GM21447 (cell line): ENCODE data around the gene LYPD1.

Experiments
- ATAC-seq: cut with Tn5 transposase; IDR thresholded peaks from one replicate; pipeline ENCODE4 v1.9.1; 2021; ENCODE audit not compliant: unreplicated experiment

Gene LYPD1

DNA sequence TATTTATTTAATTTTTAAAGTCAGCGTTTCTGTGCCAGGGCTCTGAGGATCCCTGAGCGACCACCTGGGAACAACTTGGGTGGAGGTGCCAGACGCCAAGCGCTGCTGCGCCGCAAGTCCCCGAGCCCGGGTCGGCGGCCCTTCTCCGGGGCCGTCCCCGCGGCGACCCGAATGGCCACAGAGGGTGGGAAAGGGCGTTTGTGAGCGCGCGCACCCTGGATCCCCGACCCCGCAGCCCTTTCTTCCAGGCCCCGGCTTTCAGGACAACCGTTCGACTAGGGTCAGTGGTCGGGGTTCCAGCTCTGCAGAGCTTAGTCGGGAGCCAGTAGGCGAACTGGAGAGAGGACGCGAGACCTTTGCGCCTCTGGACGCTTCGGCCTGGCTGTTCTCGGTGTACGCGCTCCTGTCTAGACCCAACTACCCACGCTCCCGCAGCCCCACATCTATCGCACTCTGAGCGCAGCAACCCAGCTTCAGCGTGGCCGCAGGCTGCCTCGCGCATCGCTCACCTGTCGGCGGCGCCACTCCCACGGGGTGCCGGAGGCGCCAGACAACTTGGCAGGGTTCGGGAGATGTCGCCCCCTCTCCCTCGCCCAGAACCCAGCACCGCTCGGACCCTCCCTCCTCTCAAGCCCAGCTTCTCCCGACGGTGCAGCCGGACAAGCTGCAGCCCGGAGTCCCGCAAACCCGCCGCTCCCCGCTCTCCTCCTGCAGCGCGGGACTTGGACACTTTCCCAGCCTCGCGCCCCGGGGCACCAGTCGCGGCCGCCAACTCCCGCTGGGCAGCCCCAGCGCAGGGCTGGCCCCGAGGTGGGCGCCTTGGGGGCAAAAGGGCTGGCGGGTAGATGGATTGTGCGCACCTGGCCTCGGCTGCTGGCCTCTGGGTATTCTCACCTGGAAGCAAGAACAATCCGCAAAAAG, 758 bp downstream of the LYPD1 start:
- no peak for ATAC-seq

DNA sequence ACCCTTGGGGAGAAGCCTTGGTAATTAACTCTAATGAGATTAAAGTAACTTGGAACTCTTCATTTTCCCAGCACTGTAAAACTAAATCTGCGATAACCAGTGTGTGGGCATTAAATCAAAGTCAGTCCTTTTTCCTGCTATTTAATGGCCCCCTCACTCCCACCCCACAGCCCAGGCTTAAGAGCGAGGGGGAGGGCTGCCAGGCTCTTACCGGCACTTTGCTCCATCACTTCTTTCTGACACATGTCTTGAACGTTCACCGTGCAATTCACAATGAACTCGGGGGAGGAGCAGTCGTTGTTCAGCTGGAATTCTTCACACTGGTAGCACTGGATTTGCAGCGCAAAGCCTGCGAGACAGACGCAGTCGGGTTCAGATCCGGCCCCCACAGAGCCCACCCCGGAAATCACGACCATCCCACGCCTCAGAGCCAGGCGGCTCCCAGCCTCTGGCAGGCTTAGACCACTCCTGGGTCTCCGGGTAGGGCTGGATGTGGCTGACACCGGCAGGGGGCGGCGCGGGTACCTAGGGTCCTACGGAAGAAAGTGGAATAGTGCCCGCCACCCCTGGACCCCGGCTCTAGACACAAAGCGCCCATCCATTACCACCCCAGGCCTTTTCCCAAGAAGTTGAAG, 1.7 kb downstream of the LYPD1 start:
- ATAC-seq = no peak

DNA sequence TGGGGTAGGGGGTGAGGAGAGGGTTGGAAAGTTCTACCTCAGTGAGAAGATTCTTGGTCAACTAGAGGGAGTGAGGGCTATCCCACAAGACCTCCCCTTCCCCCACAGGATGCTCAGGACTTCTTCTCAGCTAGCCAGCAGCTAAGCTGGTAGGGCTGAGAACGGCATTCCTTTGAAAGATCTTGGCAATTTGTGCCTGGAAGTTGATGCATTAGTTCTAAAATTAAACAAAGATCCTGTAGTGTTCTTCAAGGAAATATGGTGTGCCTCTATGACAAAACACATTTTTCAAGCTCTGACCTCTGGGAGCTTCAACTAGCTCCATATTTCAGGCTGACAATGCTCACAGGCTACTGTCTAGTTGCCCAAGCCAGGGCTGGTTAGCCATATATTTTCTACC, 2.3 kb downstream of the LYPD1 start:
- no peak for ATAC-seq

- ATAC-seq = no peak
These were observed 4.4 kb downstream of the LYPD1 start for GRCh38 chr2:132665401-132666140.

- ATAC-seq = no peak
These were observed 5.9 kb downstream of the LYPD1 start for GRCh38 chr2:132664096-132664495.

DNA sequence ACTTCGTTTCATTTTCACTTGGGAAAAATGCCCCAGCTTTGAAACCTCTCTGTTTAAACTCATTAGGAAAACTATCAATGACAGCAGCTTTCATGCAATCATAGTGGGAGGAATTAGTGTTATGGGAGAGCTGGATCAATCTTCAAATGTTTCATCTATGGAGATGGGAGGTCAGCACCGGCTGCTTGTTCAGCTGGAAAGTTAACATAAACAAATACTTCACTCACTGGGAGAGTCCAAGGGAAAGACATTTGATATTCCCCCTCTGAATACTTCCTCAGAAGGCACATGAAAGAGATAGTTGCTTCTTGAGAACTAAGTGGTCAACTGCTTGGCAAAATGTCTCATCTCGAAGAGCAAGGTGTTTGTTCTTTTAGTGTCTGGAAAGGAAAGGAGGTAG, 7.3 kb downstream of the LYPD1 start:
- no peak for ATAC-seq

DNA sequence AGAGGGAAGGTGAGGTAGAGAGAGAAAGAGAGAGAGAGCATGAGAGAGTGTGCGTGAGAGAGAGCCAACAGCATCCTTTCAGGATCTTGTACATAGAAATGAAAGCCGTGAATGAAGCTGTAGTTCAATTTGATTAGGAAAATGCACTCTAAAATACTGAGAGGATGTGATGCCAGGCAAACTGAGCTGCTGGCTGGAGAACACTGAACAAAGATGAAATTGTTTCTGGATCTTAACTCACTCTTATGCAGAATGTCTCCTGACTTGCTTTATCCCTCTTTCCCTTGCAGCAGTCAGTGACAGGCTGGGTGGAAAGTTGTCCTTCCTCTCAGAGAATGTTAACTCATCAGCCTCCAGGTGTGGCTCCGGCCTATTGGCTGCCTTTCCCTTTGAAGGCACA, 10.7 kb downstream of the LYPD1 start:
- no peak for ATAC-seq

GRCh38 chr2:132656266-132656975, 13.6 kb downstream of the LYPD1 start:
- ATAC-seq = no peak

DNA sequence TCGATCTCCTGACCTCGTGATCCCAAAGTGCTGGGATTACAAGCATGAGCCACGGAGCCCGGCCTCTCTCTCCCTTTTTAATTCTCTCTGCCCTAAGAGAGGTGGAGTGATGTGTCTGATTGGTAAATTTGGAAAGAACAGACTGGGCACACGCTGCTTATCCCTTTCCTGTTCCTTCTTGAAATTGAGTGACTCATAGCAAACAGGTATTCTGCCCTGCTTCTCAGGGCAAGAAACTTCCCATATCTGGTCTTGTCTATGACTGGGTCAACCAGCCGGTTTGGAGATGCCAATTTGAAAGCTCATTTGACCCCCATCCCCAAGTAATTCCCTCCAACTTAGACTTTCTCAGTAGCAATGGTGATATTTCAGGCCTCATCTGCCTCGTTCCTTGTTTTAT, 15.0 kb downstream of the LYPD1 start:
- no peak for ATAC-seq

- no peak for ATAC-seq
These were observed 15.7 kb downstream of the LYPD1 start for GRCh38 chr2:132654335-132654734.

DNA sequence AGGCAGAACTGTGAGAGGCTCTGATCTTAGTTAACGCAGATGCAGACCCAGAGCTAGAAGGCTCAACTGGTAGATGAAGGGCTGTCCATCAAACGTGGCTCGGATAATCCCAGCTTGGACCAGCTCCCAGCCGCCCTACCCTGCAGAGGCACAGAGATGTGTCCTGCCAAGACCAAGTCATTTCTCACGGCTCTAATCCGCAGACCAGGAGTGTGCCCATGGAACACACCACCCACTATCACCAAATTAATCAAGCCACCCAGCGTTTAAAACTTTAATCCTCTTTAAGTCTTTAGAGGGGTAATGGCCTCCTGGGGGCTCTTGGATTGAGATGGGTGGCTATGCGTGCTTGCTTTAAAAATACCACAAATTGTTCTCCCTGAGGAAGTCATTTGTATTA, 17.5 kb downstream of the LYPD1 start:
- ATAC-seq = no peak

- ATAC-seq = no peak
These were observed 18.6 kb downstream of the LYPD1 start for GRCh38 chr2:132651115-132652045.

DNA sequence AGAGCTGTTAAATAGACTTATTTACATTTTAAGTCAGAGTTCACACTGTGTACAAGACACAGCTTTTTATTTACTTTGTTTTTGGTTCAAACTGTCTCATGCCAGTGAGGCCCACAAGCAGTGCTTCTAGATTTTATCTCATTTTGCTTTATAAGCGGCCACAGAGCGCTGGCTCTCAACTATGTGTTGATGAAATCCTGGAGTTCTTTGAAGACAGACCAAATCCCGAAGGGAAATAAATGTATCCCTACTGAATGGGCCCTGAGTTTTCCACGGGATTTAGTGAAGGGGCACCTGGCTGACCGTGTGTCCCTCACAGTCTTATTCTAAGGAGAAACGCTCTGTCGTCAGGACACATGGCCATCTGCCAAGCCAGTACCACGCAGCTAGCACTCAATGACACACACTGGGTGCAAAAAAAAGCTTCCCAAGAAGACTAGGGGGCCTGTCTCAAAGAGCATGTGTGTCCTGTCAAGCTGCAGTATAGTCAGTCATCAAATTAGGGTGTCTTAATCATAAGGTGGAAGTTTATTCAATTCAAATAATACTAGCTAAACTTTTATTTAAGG, 23.4 kb downstream of the LYPD1 start:
- ATAC-seq = no peak

DNA sequence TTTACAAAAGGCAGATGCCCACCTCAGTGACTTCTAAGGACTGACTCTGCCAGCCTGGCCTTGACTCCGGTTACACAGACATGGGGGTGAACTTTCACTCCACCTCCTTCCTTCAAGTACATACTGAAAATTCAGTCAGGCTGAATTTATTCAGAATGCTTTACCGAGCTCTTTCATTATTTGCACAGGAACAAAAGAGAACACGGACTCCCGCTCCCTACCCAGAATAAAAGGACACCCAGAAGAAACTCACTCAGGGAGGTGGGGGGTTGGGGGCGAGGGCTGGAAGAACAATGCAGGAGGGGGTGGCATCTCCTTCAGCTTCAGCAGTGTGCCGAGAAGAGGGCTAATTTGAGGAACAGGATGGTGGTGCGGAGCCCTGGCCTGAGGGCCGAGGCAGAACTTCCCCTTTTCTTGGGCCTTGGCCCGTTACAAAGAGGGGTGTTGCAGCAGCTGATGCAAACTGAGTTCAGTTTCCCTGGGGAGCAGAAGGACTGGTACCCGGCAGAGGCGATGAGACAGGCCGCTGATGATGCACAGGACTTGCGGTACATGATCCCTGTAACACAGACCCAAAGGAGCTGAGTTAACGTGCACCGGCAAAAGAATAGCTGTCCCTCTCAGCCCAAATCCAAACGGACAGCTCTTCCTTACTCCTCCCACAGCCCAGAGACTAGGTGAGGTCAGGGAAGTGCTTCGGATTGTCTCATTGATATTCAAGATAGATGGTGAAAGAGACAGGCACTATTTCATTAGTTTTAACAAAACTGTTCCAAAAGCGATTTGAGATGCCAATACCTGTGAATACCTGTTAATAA, 24.1 kb downstream of the LYPD1 start:
- ATAC-seq = no peak

DNA sequence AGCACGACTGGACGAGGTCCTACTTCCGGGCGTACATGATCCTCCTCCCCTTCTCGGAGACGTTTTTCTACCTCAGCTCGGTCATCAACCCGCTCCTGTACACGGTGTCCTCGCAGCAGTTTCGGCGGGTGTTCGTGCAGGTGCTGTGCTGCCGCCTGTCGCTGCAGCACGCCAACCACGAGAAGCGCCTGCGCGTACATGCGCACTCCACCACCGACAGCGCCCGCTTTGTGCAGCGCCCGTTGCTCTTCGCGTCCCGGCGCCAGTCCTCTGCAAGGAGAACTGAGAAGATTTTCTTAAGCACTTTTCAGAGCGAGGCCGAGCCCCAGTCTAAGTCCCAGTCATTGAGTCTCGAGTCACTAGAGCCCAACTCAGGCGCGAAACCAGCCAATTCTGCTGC, 24.8 kb downstream of the LYPD1 start:
- ATAC-seq = no peak

GRCh38 chr2:132642415-132642814, 27.6 kb downstream of the LYPD1 start:
- ATAC-seq = no peak

- ATAC-seq = no peak
These were observed 28.2 kb downstream of the LYPD1 start for GRCh38 chr2:132641819-132642218.

GRCh38 chr2:132640116-132640515, 29.9 kb downstream of the LYPD1 start:
- no peak for ATAC-seq
